Thoracic aorta (tissue), 2 donors: Measurements from ENCODE around the gene CEP131. TPM values are rescaled to one million over a fixed set of nuclear protein-coding genes. Genes with fewer than 3 reads are reported as not detected.
A peak's percentile ranks its signal among the peaks of the same experiment; 100 is the strongest.

ENCODE experiments used
- ATAC-seq: fragments of 150-250 bp; one replicate; pipeline ENCODE4 v1.8.0; 2017; ENCODE audit warnings: low read depth; ENCODE audit not compliant: insufficient number of reproducible peaks, low FRiP score
- DNase-seq: peaks from one replicate; pipeline ENCODE4 v3.0.0-alpha.2; 2020; ENCODE audit warnings: low spot score
- H3K27ac ChIP-seq, 2 donors: fragments of 200-600 bp; sonication (generic); 1 replicate in 1 of 2; 2 replicates in 1 of 2; pipeline ENCODE4 v1.5.1; 2016; ENCODE audit warnings: mild to moderate bottlenecking in 2 of 2, moderate library complexity in 2 of 2
- H3K27me3 ChIP-seq: fragments of 200-600 bp; sonication (generic); replicated peaks from 2 replicates; pipeline ENCODE4 v1.6.0; 2016; ENCODE audit warnings: mild to moderate bottlenecking; ENCODE audit not compliant: insufficient read depth
- H3K36me3 ChIP-seq: fragments of 200-600 bp; sonication (generic); one replicate; pipeline ENCODE4 v1.5.1; 2016
- H3K4me1 ChIP-seq, 2 donors: fragments of 200-600 bp; sonication (generic); 1 replicate in 1 of 2; 2 replicates in 1 of 2; pipeline versions ENCODE4 v1.5.1 to v1.6.0; 2016; ENCODE audit warnings: low read depth in 2 of 2, mild to moderate bottlenecking in 1 of 2; ENCODE audit not compliant: control insufficient read depth in 1 of 2
- H3K4me3 ChIP-seq: fragments of 200-600 bp; sonication (generic); 2 replicates; pipeline ENCODE4 v1.5.1; 2016; ENCODE audit warnings: mild to moderate bottlenecking
- H3K9me3 ChIP-seq: fragments of 200-600 bp; sonication (generic); 2 replicates; pipeline ENCODE4 v1.5.1; 2016
- total RNA-seq, 2 donors: library from RNA; depleted of rRNA; stranded (reverse); fragments of >200 nt; gene quantifications; one replicate each; pipeline versions ENCODE4 v1.1.0 to v1.2.3, GENCODE V29; 2016
- TF ChIP-seq, protein P1 (sequence below): fragments of 200-600 bp; sonication (generic); IDR thresholded peaks from one replicate; pipeline ENCODE4 v1.5.1; 2019; ENCODE audit warnings: antibody characterized with exemption

The CEP131 gene
- total RNA-seq, 2 donors from 2014 or later: 5.8 to 11.4 TPM

GRCh38 chr17:81197409-81197795 lies 25.4 kb downstream of the CEP131 start:
- Histone ChIP-seq H3K27ac (no peak overlapping the region), H3K9me3 (no peaks in the 10 kb centered on the region), H3K27me3 (no peaks in the 10 kb centered on the region), H3K4me3 (no peak overlapping the region), H3K36me3 (peaks cover 11% of the 10 kb centered on the region), H3K4me1 (peaks cover 0 to 15% of the 10 kb centered on the region in 2 donors)
- ATAC-seq (no peak), DNase-seq (no peak)
- TF ChIP-seq, protein P1, sequence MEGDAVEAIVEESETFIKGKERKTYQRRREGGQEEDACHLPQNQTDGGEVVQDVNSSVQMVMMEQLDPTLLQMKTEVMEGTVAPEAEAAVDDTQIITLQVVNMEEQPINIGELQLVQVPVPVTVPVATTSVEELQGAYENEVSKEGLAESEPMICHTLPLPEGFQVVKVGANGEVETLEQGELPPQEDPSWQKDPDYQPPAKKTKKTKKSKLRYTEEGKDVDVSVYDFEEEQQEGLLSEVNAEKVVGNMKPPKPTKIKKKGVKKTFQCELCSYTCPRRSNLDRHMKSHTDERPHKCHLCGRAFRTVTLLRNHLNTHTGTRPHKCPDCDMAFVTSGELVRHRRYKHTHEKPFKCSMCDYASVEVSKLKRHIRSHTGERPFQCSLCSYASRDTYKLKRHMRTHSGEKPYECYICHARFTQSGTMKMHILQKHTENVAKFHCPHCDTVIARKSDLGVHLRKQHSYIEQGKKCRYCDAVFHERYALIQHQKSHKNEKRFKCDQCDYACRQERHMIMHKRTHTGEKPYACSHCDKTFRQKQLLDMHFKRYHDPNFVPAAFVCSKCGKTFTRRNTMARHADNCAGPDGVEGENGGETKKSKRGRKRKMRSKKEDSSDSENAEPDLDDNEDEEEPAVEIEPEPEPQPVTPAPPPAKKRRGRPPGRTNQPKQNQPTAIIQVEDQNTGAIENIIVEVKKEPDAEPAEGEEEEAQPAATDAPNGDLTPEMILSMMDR: no peak

DNA sequence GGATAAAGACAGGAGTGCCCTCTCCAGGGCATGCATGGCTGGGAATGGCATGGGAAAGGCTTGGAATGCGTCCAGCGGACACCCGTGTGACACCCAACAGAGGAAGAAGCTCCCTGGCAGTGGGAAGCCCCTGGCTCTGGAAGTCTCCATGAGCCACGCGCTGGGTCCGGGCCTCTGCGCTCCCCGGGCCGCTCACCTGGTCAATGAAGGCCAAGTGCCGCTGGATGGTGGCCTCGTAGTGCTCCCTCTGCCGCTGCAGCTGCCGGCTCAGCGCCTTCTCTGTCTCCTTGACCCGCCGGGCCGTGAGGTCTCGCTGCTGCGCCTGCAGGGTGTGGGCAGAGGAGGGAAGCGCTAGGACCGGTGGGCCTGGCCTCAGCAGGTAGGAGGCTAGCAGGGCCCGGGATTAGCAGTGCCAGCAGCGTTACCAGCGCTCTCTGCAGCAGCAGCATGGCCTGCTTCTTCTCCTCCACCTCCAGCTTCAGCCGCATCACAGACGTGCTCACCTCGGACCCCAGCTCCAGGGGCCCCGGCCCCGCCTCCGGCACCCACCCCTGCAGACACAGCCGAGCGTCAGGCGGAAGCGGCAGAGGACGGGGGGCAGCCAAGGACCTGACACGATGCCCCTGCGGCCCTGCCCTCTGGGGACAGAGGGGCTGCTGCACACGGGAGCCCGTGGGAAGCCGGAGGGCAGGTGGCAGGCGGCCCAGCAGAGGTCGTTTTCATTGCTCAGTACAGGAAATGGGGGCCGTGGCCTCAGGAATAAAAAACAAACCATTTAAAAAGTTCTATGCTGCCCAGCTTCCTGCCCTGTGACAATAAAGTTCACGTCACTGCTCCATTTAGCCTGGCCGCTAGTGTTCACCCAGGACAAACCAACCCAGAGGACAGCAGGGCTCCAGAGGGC lies 26.0 kb downstream of the CEP131 start:
- H3K4me1 ChIP-seq: peaks cover 0 to 15% of the 10 kb centered on the region in 2 donors
- no peak overlapping the region for H3K27ac ChIP-seq
- no peak overlapping the region for H3K4me3 ChIP-seq
- TF ChIP-seq, protein P1: no peak
- no peak for DNase-seq
- H3K27me3 ChIP-seq: no peaks in the 10 kb centered on the region
- H3K36me3 ChIP-seq: peaks cover 11% of the 10 kb centered on the region
- ATAC-seq: no peak
- H3K9me3 ChIP-seq: no peaks in the 10 kb centered on the region

- DNase-seq: no peak
- peaks cover 13% of the 10 kb centered on the region for H3K36me3 ChIP-seq
- H3K27ac ChIP-seq: no peak overlapping the region
- no peaks in the 10 kb centered on the region for H3K27me3 ChIP-seq
- H3K4me1 ChIP-seq: peaks cover 0 to 15% of the 10 kb centered on the region in 2 donors
- no peak for ATAC-seq
- TF ChIP-seq, protein P1: no peak
- H3K9me3 ChIP-seq: no peaks in the 10 kb centered on the region
- no peak overlapping the region for H3K4me3 ChIP-seq
Measured at GRCh38 chr17:81195941-81196495, 26.7 kb downstream of the CEP131 start.

DNA sequence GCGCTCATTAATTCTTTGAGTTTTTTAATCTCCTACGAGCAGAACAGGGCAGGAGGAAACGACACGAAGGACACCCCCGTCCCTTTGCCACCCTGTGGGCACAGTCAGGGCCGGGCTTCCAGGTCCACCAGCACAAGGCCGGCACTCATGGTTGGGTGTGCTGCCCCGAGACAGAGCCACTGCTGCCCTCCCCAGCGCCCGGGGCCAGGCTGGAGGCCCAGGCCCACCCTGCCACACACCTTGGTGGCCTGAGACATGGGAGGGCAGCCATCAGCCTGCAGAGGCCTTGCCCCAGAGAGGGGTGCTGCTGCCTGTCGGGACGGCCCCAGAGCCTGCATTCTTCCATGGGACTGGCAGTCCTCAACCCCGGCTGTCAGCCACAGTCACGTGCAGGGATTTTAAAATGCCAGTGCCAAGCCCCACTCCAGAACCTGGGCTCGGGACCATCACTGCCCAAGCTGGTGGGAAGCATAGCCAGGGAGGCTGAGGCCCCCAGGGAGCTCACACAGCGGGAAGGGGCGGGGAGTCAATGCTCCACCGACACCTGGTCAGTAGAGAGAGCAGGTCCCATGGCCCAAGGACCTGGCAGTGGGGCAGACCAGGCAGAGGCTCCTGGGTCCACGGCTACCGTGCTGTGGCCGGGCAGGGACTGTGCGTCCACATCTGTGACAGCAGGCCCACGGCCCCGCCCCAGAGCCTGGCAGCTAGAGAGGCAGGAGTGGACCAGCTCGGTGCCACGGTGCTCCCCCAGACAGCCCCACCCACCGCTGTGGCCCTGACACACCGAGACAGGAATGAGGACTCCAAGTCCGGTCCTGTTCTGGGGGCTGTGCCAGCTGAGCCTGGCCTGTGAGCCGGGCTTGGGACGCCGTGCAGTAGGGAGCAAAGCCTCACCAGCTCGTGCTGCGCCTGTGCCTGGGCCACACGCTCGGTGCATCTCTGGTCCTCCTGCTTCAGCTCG lies 27.5 kb downstream of the CEP131 start:
- Histone ChIP-seq H3K9me3 (no peaks in the 10 kb centered on the region), H3K36me3 (peaks cover 13% of the 10 kb centered on the region), H3K4me3 (no peak overlapping the region), H3K27me3 (no peaks in the 10 kb centered on the region), H3K4me1 (peaks cover 0 to 15% of the 10 kb centered on the region in 2 donors), H3K27ac (peak overlapping the region in 1 of 2 donors; percentile 38)
- DNase-seq (peak; percentile 18), ATAC-seq (no peak)
- TF ChIP-seq, protein P1: no peak
